ENCODE data around the gene BIN1.

GRCh38 chr2:127039387-127040031, 67.4 kb downstream of the BIN1 start:
- TF ChIP-seq EZH2phosphoT487 (IDR thresholded peaks at IDR 0.05; ENCODE audit: insufficient read depth, low read depth) (no peak), EZH2 (IDR thresholded peaks at IDR 0.05; ENCODE audit: insufficient read depth, poor library complexity, severe bottlenecking) (no peak)
